HG03175 (cell line): ENCODE measurements around the gene SRRM2.

Experiments
- ATAC-seq: cut with Tn5 transposase; IDR thresholded peaks from one replicate; pipeline ENCODE4 v1.9.1; 2021; ENCODE audit warnings: mild to moderate bottlenecking, moderate library complexity; ENCODE audit not compliant: unreplicated experiment

The SRRM2 gene

DNA sequence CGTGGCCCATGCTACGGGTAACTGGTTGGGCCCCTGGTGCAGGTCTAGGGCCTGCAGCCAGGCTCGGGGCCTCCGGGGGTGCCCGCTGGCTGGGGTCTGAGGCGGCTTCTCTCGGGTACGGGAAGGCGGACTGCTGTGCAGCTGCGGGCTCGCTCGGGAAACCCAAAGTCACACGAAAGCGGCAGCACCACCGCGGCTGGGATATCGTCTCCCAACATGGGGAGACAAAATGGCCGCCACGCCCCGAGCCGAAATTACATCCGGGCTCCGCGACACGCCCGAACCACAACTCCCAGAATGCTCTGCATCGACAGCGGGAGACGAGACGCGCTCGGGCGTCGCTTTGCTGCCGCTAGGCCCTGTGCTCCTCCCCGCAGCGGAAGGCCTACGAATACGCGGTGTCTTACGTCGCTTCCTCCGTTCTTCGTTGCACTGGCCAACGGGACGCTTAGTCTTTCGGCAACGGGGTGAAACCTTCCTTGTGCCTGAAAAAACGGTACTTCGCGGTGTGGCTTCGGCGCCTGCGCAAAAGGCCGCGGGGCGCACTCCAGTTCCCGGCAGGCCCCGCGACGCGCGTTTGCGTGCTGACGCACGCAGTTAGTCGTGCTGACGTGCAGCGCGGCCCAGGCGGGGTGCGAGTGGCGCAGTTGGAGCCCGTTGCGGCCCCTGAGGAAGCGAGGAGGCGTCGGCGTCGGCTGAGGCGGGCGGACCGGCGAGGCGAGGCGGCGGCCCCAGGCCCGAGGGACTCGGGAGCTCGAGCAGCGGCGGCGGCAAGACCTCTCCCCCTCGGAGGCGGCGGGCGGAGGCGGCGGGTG, at the start of gene SRRM2:
Gene SRRM2 (plus strand): TSS at position 604 of the 815 bp plus-strand sequence. CDS start 3,727 bp downstream, outside the sequence.
- ATAC-seq: peak; percentile 82

DNA sequence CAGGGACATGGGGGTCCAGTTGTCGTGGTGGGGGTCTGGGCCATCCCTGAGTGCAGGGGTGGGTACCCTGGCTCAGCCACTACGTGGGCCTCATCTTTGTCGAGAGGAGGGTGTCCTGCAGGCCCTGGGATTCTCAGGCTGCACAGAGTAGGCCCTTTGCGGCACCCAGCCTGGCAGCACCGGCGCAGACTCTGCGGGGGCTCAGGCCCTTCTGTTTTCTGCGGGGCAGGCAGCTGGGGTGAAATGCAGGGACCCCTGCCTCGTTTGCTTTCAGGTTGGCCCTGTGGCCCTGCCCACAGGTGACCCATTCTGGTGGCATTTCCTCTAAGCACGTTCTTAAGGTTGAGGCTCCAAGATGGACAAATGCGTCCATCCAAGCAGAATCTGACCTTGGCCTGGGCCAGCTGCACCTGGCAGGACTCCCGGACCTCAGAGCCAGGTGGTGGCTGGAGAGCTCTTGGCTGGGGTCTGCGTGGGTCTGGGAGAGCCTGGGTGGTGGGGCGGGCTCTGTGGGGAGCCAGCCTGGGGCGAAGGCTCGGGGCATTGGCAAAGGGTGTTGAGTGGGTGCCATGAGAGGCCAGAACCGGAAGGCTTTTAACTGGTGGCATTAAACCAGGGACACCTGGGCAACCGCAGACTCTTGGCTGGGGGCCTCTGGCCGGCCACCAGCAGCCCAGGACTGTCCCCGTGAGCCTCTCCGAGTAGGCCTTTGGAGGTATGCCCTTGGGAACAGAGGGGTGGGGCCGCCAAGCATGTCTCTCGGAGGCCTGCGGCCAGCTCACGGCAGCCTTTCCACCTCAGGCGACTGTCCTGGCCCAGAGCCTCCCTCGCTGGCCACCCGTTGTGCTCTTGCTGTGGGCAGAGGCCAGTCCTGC, 49.3 kb upstream of the SRRM2 start:
- no peak for ATAC-seq

DNA sequence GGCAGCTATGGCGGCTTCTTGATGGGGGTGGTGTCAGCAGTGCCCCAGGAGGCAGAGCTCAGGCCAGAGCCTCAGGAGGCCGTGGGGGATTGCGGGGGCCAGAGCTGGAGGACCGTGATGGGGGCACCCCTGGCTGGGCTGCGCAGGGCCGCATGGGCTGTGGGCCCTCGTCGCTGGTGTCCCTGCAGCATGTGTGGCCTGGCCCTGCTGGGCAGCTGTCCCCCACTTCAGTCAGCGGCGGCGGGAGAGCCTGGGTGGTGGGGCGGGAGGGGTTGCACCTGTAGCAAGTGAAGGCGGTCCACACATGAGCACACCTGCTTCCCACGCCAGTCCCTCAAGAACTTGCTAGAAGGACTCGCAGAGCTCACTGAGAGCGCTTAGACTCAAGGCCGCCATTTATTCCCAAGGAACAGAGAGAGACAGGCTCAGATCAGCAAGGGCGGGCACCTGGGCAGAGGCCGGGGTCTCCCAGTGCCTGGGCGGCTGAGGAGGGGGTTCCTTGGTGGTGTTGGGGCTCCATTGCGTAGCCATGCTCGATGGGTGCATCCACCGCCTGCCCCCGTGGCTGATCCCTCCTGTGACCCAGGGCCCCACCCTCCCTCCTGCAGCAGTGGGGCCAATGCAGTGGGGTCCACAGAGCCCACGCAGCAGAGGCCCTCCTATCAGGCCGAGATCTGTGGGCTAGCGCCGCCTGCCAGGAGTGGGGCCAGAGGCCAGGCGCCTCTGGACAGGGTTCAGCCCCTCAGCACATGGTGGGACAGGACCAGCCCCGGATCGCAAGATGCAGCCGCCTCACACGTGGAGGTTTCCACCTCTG, 48.1 kb upstream of the SRRM2 start:
- ATAC-seq: no peak

DNA sequence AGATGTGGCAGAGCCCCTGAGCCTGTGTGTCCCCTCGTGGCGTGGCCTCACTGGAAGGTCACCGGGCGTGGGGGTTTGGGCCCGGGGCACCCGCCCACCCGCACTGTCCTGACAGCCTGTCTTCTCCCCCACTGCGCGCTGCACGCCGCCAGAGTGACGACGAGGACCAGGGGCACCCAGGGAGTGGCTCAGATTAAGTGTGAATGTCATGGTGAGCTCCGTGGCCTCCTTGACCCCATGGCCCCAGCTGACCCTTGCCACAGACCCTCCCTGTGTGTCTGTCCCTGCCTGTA, 47.5 kb upstream of the SRRM2 start:
- ATAC-seq: no peak

DNA sequence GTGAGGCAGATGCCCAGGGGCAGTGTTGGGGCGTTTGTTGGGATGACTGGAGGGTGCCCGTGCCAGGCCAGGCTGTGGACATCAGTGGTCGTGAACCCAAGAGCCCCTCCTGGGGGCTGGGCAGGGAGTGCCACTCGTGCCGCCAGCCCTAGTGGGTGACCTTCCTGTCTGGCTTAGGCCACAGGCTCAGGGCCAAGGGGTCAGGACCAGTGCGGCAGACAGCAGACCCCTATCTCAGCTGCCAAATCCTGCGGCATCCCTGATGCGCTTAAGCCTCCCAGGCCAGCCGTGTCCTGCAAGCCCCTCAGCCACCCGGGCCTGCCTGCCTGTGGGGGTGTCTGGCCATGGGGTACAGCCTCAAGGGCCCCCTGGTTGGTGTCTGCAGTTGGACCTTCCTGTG, 47.1 kb upstream of the SRRM2 start:
- ATAC-seq: no peak

DNA sequence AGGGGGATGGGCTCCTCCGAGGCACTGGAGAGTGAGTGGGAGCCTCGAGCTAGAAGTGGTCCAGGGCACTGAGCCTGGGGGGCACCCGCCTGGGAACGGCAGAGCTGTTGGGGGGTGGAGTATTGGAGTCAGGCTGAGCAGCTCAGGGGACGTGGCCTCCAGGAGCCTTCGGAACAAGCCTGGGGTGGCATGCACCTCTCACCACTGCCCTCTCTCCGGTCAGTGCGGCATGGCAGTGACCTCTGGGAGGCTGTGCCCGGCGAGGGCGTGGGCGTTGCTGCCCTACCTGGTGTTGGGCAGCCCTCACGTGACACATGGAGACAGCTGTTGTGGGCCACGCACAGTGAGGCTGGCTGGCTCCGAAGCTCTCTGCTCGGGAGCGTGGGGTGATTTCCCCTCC, 46.4 kb upstream of the SRRM2 start:
- no peak for ATAC-seq

DNA sequence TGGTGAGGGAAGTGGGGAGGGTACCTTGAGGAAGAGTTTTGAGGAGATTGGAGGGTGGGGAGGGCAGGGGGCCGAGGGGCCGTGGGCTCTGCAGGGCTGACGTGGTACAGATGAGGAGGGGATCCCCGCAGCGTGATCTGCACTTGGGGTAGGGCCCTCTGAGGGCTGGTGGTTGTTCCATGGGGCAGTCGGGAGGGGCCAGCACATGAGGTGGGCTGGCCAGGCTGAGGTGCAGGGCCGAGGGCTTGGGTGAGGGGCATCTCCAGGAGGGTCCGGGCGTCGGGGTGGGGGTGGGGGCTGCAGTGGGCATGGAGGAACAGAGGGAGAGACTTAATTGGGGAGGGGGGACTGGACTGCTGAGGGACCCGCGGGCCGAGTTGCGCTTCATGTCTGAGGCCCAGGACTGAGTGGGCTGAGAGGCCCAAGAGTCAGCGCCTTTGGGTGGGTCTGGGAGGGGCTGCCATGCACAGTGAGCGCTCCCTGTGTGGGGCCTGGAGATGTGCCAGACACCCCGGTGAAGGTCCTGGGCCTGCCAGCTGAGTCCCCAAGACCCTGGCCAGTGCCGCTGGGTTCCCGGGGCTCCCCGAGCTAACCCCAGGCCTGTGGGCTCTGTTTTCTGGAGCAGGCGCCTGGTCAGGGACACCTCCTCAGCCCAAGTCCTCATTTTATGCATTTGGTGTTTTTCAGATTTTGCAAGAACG, 45.7 kb upstream of the SRRM2 start:
- no peak for ATAC-seq

DNA sequence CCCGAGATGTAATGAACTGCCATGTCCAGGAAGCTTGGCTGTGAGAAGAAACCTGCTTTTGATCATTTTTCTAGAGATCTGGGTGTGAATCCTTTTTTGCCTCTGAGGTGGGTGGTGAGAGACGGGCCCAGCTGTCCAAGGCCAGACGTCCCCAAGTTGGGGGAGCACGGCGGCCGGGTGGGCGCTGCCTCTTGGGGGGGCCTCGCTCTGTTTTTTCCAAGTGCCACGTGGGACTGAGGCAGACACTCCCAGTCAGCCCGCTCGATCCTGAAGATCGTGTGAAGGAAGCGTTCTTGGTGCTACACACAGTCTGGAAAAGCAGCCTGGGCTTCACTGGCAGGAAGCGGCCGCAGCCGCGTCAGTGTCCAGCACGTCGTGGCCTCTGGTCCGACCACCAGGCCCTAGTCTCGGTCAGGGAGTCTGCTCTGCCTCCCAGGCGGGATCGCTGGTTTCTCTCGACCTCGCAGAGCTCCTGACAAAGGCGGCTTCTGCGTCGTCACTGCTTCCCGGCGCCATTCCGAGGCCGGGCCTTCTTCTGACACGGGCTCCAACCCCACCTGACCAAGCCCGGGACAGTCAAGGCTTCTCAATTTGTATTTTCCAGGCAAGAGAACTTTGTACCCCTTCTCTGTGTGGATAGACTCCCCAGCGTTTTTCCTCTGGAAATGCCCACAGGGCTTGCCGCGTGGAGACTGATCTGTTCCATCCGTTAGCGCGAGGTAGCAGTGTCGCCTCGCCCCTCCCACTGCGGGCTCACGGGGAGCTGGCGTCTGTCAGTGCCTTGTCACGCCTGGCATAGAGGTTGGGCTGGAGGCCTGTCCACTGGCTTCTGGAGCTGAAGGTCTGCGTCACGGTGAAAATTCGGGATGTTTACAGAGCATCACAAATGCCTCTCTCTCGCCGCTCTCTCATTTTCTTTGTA, 44.8 kb upstream of the SRRM2 start:
- ATAC-seq: no peak

DNA sequence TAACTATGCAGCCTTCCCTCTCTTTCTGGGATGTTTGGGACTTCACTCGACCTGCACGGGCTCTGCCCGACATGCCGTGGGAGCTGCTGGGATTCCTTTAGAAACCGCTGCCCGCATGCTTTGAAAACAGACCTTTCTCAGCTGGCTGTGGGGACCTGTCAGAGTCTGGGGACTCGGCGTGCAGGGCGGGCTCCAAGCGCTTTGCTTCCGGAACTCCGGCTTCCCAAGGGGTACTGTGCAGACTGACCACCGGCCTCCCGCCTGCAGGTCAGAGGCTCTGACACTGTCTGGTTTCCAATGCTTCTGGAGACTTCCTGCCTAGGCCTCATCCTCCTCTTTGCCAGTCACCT, 44.2 kb upstream of the SRRM2 start:
- ATAC-seq: no peak

DNA sequence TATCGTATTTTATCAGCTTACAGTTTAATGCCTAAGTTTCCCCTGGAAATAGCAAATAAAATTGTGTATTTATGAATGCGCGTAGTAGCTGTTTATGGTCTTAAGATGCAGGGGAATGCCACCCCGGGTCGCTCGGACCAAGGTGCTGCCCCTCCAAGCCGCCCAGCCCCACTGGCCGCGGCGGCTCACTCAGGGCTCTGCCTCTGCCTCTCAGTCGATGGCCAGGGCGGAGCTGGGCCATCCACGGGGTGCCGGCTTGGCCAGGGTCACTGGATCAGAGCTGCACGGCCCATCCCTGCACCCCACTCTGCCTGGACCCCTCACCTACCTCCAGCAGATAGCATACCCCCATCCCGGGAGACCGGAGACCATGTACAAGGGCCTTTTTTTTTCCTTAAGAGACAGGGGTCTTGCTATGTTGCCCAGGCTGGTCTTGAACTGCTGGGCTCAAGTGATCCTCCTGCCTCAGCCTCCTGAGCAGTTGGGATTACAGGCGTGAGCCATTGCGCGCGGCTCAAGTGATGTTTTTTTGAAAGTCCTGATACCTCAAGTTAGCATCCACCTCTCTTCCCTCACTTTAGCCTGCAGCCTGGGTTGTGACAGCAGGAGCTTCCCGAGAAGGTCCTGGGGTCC, 43.4 kb upstream of the SRRM2 start:
- ATAC-seq: no peak

DNA sequence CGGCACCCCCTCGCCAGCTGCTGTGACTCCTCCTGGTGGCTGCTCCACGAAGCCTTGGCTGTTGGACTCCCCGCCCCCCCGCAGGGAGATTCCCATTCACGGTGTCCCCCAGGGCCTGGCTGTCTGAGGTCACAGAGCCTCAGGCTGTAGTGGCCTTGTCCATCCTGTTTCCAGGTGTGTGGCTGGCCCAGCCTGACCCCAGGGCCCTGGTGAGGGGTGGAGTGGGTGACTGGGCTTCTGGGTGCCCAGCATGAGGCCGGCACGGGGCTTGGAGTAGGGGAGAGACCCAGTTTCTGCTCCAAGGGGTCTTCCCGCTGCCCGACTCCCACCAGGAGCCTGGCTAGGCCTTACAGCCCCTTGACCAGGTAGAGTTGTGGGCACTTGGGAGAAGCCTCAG, 42.9 kb upstream of the SRRM2 start:
- ATAC-seq: no peak

DNA sequence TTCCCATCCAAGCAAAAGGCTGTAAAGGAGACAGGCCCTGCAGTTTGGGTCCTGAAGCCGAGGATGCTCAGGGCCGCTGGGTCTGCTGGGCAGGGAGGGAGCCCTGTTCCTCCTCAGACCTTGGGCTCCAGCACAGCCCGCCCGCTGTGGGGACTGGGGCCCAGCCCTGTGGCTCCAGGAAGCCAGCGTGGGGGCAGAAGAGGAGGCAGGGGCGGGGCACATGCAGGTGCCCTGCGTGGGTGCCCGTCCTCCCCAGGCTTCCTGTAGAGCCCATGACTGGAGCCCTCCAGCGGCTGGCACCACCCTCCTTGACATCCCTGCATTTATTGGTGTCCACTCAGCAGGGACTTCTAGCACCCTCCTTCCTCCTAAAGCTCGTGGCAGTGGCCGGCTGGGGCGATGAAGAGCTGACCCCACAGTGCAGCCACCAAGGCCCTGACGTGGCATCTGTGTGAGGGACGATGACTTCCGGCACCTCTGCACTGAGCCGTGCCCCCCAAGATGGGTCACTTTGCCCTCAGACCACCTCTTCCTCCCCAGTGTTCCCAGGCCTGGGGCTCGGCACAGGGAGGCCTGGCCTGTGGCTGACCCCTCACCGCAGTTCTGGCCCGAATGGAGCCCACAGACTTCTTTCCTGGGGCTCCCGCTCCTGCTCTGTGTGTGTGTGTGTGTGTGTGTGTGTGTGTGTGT, 42.3 kb upstream of the SRRM2 start:
- ATAC-seq: no peak

DNA sequence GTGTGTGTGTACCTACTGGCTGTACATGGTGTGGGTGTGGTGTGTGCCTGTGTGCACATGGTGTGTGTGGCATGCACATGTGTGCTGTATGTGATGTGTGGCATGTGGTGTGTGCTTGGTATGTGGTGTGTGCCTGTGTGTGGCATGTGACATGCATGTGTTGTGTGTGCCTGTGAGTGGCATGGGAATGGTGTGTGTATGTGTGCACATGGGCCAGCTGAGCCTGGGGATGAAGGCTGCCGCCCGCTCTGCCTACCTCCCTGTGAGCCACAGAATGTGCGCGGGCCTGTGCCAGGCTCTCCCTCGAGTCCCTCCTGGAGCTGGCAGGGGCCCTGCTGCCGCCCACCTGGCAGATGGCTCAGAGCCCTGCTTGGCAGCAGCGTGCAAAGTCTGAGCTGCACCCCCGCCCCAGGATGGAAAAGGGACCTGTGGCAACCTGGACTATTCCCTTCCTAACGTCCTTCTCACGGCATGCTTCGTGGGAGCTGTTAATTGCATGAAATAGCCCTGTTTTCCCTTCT, 41.7 kb upstream of the SRRM2 start:
- ATAC-seq: no peak

DNA sequence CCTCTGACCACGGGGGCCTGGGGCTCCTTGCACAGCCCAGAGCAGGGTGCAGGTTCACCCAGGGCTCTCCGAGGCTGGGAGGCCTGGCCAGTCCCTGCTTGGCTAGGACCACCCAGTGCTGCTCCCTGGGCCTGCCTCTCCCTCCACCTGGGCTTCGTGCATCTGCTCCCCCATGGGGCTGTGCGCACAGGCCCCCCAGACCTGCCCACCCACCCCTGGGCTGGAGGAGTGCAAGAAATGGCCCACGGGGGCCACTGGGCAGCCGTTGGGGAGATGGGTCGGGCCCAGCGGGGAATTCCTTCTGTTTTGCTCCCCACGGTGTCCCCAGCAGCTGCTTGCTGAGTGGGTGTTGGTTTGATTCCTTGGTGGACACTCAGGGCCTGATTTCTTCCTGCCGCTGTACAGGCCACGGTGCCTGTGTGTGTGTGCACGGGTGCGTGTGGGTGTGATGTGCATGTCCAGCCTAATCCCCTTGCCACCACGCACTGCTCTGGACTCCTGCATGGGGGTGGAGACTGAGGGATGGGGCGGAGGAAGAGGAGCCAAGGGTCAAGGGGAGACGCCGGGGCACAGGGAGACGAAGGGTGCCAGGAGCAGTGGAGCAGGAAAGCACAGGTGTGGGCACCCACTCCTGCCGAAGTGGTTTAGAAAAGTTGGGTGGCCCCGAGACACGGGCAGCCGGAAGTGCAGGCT, 40.9 kb upstream of the SRRM2 start:
- no peak for ATAC-seq

DNA sequence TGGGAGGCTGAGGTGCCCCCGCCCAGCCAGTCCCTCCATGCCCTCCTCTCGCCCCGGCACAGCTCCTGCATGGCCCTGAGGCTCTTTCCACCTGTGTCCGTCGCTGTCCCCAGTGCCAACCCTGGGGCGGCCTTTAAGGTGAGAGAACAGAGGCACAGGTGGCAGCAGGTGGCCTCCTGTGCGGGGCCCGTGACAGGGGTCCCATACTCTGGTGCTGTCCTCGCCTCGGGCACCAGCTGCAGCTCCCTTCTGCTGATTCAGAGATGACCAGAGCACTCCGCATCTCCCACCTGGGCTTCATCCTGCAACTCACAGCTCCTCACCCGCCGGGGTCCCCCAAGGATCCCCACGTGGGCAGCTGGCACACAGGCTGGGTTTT, 40.4 kb upstream of the SRRM2 start:
- ATAC-seq: no peak

DNA sequence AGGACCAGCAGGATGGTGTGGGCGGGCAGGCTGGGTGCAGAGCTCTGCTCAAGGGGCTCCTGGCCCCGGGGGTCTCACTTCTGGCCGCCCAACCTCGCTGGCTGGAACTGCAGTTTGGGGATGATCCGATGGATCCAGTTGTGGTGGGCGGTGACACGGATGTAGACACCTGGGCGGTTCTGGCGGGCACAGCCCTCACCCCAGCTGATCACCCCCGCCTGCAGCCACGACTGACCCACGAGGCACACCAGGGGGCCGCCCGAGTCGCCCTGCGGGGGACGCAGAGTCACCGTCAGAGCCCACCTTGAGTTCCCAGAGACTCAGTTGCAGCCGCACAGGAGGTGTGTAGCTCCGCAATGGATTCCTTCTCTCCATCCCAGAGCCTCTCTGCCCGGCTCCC, 39.9 kb upstream of the SRRM2 start:
- no peak for ATAC-seq

DNA sequence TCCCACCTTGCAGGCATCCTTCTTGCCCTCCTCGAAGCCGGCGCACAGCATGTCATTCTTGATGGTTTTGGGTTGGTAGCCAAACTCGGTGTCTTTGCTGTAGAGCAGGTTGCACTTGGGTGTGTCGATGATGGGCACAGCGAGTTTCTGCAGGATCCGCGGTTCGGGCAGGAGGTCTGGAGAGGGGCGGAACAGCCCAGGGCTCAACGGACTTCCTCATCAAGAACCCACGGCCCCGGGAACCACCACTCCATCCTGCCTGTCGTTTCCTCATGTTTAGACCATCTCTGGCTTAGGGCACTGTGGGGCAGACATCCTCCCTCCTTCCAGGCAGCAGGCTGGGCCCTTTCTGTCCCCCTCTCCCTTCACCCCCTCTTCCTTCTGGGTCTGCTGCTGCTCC, 38.9 kb upstream of the SRRM2 start:
- ATAC-seq: no peak
